ENCODE data around the gene COX7B. TPM values are rescaled to one million over a fixed set of nuclear protein-coding genes. Genes with fewer than 3 reads are reported as not detected.

Gene COX7B
- total and polyA plus RNA-seq, 2 of the 8 experiments (the other 6 are each of a cell fraction or from before 2014, with no cell fraction given), result 268 to 974 TPM

DNA sequence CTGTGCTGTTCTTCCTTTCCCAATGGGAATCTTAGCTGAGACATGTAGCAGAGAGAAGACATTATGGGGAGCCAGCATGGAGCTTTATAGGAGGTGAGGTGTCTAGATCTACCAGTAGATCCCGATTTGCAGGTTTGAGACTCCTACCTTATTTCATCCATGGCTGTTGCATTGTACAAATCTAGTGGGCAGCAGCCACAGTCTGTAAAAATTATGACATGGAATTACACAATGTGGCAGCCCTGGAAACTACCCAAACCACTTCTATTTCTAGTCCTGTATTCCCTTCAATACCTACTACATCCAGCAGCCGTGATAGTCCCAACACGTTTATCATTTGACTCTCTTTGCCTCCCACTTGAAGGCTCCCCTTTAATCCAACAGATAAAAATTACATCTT lies 19.3 kb downstream of the COX7B start:
- DNase-seq (ENCODE audit: low read depth in 1 of 2, low spot score in 2 of 2) (no peak), FAIRE-seq (no peak)
- H3K23ac ChIP-seq (ENCODE audit: insufficient read length), result no peak overlapping the region
- 91% methylated on average over 3 of the region's 3 CpGs; no CpG with 5 or more reads in 1 of the 2 experiments for WGBS, 2 experiments (ENCODE audit: extremely low coverage in 1 of 2, insufficient coverage in 1 of 2, insufficient read length in 1 of 2, insufficient replicate concordance in 2 of 2, low coverage in 1 of 2, low lambda C conversion rate in 2 of 2, missing lambda C conversion rate in 1 of 2)
- H3K27ac ChIP-seq (ENCODE audit: low read depth, low read length), result no peak overlapping the region
- no peaks in the 10 kb centered on the region for H3K79me2 ChIP-seq (ENCODE audit: control insufficient read depth in 1 of 2, insufficient read depth in 2 of 2, low read length in 2 of 2)
- no peak overlapping the region for H2BK15ac ChIP-seq (ENCODE audit: low read length)
- no peak overlapping the region for H3K18ac ChIP-seq (ENCODE audit: extremely low read depth, low read length)
- no peak overlapping the region for H4K5ac ChIP-seq (ENCODE audit: insufficient read length, low read depth, low read length)
- no peaks in the 10 kb centered on the region for H3K79me1 ChIP-seq (ENCODE audit: low read depth, low read length)
- H3K23me2 ChIP-seq (ENCODE audit: low read depth, low read length), result no peaks in the 10 kb centered on the region
- no peak overlapping the region for H3K9ac ChIP-seq (replicated peaks in 1 of 4; ENCODE audit: extremely low read depth in 1 of 4, low read depth in 3 of 4, low read length in 3 of 4)
- H2BK120ac ChIP-seq (replicated peaks; ENCODE audit: low read depth, low read length), result no peak overlapping the region
- H3K14ac ChIP-seq (ENCODE audit: insufficient read length), result no peak overlapping the region
- H3K4me2 ChIP-seq (ENCODE audit: insufficient read depth in 1 of 2, low read depth in 2 of 2, low read length in 2 of 2), result no peak overlapping the region
- H3K4ac ChIP-seq (replicated peaks; ENCODE audit: insufficient read length, low read depth, low read length), result no peak overlapping the region
- CTCF ChIA-PET (ENCODE audit: partially characterized antibody), result interaction anchor here (1.7 kb wide), 1 partner anchor 106 kb away, joined by 5 read pairs; no protein-coding TSS in a partner anchor
- H2AFZ ChIP-seq (ENCODE audit: low read length), result no peak overlapping the region
- H4K8ac ChIP-seq (ENCODE audit: extremely low read depth, insufficient read depth, low read length), result no peak overlapping the region
- H3K4me1 ChIP-seq (replicated peaks in 1 of 4; ENCODE audit: control insufficient read depth in 3 of 4, insufficient read depth in 4 of 4, low read length in 3 of 4), result no peaks in the 10 kb centered on the region
- H4K91ac ChIP-seq (replicated peaks; ENCODE audit: insufficient read length, low read length), result no peak overlapping the region
- no peak overlapping the region for H2AK5ac ChIP-seq (ENCODE audit: low read depth, low read length)
- no peaks in the 10 kb centered on the region for H3K27me3 ChIP-seq (replicated peaks in 1 of 4; ENCODE audit: control insufficient read depth in 3 of 4, extremely low read depth in 1 of 4, insufficient read depth in 3 of 4, low read length in 3 of 4)
- POLR2A ChIA-PET (ENCODE audit: partially characterized antibody), result no interaction called here
- no peaks in the 10 kb centered on the region for H4K20me1 ChIP-seq (replicated peaks in 1 of 2; ENCODE audit: control insufficient read depth in 1 of 2, insufficient read depth in 2 of 2, low read length in 2 of 2)
- no peaks in the 10 kb centered on the region for H3K36me3 ChIP-seq (ENCODE audit: control insufficient read depth in 2 of 4, insufficient read depth in 4 of 4, low read length in 3 of 4)
- H2BK20ac ChIP-seq (ENCODE audit: low read length), result no peak overlapping the region
- no peak overlapping the region for H2BK5ac ChIP-seq (ENCODE audit: low read depth, low read length)
- no peak overlapping the region for H3K56ac ChIP-seq (replicated peaks; ENCODE audit: insufficient read length, low read depth, low read length)
- no peak overlapping the region for H3K4me3 ChIP-seq (ENCODE audit: extremely low read depth in 1 of 4, insufficient read depth in 2 of 4, low read depth in 3 of 4, low read length in 4 of 4)
- H2BK12ac ChIP-seq (ENCODE audit: low read depth, low read length), result no peak overlapping the region
- no peaks in the 10 kb centered on the region for H3K9me3 ChIP-seq (ENCODE audit: insufficient read depth in 2 of 2, low read depth in 1 of 2, low read length in 1 of 2)
- TF ChIP-seq KDM5A (IDR thresholded peaks at IDR 0.05; ENCODE audit: low read length) (no peak), E2F6 (IDR thresholded peaks at IDR 0.05) (no peak), RXRA (IDR thresholded peaks at IDR 0.05; ENCODE audit: insufficient read depth, low read depth, low read length) (no peak), SIN3A (conservative IDR thresholded peaks at IDR 0.05 in 1 of 2, IDR thresholded peaks at IDR 0.05 in 1 of 2; ENCODE audit: low read depth in 1 of 2, low read length in 2 of 2) (no peak), SIX5 (IDR thresholded peaks at IDR 0.05; ENCODE audit: low read depth, low read length) (no peak), RAD21 (IDR thresholded peaks at IDR 0.05 in 1 of 2, conservative IDR thresholded peaks at IDR 0.05 in 1 of 2; ENCODE audit: low read depth in 2 of 2, low read length in 2 of 2) (no peak), SUZ12 (IDR thresholded peaks at IDR 0.05; ENCODE audit: low read length) (no peak), GTF2F1 (IDR thresholded peaks at IDR 0.05; ENCODE audit: borderline replicate concordance, low read depth, low read length) (no peak)
